ENCODE results near the gene DPP10.

GRCh38 chr2:114527330-114527983 lies 85.0 kb downstream of the DPP10 start:
- TF ChIP-seq CTCF (IDR thresholded peaks at IDR 0.05): no peak
- TF ChIP-seq EZH2 (IDR thresholded peaks at IDR 0.05): no peak

All from neural progenitor cell (in vitro differentiated cells).